Measurements from ENCODE around the gene SUN1.
"Not testable (repeated sequence)": the region's sequence is repeated elsewhere in the genome, so short reads cannot be mapped to it uniquely, and the experiment has no call there.

SUN1 gene, protein sequence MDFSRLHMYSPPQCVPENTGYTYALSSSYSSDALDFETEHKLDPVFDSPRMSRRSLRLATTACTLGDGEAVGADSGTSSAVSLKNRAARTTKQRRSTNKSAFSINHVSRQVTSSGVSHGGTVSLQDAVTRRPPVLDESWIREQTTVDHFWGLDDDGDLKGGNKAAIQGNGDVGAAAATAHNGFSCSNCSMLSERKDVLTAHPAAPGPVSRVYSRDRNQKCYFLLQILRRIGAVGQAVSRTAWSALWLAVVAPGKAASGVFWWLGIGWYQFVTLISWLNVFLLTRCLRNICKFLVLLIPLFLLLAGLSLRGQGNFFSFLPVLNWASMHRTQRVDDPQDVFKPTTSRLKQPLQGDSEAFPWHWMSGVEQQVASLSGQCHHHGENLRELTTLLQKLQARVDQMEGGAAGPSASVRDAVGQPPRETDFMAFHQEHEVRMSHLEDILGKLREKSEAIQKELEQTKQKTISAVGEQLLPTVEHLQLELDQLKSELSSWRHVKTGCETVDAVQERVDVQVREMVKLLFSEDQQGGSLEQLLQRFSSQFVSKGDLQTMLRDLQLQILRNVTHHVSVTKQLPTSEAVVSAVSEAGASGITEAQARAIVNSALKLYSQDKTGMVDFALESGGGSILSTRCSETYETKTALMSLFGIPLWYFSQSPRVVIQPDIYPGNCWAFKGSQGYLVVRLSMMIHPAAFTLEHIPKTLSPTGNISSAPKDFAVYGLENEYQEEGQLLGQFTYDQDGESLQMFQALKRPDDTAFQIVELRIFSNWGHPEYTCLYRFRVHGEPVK

GRCh38 chr7:832167-832967, at the start of gene SUN1:
Gene SUN1, plus strand, starts transcription at chr7:832476. Its CDS starts 49 bp downstream, at chr7:832525.
- in situ Hi-C loops (cut with MboI; ENCODE audit: low sequenced_read_pairs), result no loop called here

- in situ Hi-C loops (cut with MboI; ENCODE audit: low sequenced_read_pairs), result no loop called here
Observed at GRCh38 chr7:782718-783449, 49.4 kb upstream of the SUN1 start.

DNA sequence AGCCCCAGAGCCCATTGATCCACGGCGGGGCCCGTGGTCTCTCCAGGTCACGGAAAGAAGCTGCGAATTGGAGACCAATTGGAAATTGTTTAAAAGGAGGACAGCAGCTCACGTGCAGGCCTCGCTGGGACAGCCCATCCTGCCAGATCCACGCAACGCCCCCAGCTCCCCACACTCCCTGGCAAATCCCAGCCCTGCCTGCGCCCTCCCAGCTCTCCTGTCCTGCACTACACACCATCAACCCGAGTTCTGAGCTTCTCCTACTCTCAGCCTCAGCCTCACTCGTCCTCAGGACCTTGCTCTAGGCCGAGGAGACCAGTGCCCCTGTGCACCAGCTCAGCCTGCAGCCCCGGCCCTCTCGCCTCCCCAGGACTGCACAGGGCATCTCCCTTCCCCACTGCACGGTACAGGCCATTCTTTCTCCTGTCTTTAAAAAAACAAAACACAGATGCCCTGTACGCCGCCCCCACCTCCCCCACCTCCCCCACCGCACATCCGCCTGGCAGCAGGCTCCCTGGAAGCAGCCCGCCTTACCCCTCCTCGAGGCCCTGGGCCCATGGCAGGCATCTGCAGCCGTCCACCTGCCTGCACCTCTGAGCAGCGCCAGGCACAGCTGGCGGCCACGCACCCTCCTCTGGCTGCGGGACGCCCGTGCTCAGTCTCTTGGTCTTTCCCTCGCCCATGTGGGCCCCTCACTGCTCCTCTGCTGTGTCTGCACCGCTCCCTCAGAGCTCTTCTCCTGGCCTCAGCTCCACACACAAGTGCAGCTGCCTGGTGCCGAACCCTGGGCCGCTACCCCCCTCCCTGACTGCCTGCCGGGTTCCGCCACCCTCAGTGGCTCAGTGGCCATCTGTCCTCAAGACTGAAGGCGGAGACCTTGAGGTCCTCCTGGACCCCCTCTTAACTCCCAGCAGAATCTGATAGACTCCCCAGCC, 48.5 kb upstream of the SUN1 start:
- in situ Hi-C loops (cut with MboI; ENCODE audit: low sequenced_read_pairs), result no loop called here

DNA sequence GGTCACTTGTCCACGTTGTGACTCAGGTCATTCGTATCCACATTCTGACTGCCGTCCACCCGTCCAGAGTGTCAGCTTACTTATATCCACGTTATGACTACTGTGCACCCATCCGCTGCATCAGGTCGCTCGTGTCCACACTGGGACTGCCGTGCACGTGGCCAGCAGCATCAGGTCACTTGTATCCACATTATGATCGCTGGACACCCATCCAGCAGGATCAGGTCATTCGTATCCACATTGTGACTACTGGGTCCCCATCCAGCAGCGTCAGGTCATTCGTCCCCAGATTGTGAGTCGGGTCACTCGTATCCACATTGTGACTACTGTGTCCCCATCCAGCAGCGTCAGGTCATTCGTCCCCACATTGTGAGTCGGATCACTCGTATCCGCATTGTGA, 47.3 kb upstream of the SUN1 start:
- in situ Hi-C loops (cut with MboI; ENCODE audit: low sequenced_read_pairs), result no loop called here

DNA sequence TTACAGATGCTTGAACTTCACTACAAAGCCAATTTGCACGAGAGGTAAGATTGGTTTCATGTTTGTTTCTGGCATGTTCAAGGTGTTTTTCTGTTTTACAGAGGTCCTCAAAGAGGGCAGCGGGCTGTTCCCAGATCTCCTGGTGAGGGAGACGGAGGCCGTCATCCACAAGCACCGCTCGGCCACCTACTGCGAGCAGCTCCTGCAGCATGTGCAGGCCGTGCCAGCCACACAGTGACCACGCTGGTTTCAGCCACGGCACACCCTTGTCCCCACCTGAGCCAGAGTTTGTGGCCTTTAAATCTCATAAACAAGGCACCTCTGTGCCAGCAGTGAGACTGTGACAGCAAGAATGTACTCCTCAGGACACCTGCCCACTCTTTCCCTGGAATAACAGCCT, 46.9 kb upstream of the SUN1 start:
- in situ Hi-C loops (cut with MboI; ENCODE audit: low sequenced_read_pairs), result no loop called here

- in situ Hi-C loops (cut with MboI; ENCODE audit: low sequenced_read_pairs), result no loop called here
Observed at GRCh38 chr7:786472-787255, 45.6 kb upstream of the SUN1 start.

- in situ Hi-C loops (cut with MboI; ENCODE audit: low sequenced_read_pairs), result no loop called here
Observed at GRCh38 chr7:787332-788240, 44.7 kb upstream of the SUN1 start.

GRCh38 chr7:791519-791918, 40.8 kb upstream of the SUN1 start:
- in situ Hi-C loops (cut with MboI; ENCODE audit: low sequenced_read_pairs), result no loop called here

DNA sequence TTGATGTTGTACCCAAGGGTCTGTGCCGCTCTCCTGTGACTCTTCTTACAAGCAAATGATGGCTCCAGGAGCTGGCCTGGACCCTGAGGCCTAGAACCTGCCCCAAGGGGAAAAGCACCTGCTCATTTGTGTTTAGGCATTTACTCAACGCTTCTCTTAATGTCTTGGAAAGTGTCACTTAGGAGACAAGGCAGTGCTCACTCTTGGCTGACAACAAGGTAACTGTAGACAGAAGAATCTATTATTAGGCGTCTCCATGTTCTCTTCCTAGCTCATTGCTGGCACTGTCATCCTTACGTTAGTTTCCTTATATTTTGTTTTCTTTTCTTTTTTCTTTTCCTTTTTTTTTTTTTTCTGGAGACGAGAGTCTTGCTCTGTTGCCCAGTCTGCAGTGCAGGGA, 38.1 kb upstream of the SUN1 start:
- in situ Hi-C loops (cut with MboI; ENCODE audit: low sequenced_read_pairs), result no loop called here

DNA sequence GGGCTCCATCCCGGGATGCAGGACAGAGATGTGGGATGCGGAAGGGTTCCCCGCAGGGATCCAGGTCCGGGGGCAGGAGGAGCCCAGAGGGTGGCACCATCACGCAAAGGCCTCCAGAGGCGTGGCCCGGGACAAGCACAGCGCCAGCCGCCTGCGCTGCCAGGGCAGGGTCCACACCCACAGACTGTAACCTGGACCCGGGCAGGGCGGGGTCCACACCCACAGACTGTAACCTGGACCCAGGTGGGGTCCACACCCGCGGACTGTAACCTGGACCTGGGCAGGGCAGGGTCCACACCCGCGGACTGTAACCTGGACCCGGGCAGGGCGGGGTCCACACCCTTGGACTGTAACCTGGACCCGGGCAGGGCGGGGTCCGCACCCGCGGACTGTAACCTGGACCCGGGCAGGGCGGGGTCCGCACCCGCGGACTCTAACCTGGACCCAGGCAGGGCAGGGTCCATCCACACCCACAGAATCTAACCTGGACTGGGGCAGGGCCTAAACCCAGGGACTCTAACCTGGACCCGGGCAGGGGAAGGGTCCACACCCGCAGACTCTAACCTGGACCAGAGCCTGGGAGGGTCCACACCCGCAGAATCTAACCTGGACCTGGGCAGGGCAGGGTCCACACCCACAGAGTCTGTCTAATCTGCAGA, 37.5 kb upstream of the SUN1 start:
- in situ Hi-C loops (cut with MboI; ENCODE audit: low sequenced_read_pairs), result no loop called here

- in situ Hi-C loops (cut with MboI; ENCODE audit: low sequenced_read_pairs), result not testable (repeated sequence)
Observed at GRCh38 chr7:796434-797169, 35.7 kb upstream of the SUN1 start.

DNA sequence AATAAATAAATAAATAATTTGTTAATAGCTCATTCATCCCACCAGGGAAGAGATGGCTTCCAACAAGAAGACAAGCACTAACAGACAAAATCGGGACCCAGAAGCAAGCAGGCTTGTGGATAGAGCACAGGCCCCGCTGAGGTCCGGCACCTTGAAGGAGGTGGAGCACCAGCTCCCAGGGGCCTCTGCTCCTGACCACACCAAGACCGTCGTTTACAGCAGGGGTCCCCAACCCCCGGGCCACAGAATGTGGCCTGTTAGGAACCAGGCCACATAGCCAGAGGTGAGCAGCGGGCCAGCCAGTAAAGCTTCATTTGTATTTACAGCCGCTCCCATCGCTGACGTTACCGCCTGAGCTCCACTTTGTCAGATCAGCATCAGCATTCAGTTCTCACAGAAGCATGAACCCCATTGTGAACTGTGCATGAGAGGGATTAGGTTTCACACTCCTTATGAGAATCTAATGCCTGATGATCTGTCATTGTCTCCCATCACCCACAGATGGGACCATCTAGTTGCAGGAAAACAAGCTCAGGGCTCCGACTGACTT, 33.3 kb upstream of the SUN1 start:
- in situ Hi-C loops (cut with MboI; ENCODE audit: low sequenced_read_pairs), result no loop called here

DNA sequence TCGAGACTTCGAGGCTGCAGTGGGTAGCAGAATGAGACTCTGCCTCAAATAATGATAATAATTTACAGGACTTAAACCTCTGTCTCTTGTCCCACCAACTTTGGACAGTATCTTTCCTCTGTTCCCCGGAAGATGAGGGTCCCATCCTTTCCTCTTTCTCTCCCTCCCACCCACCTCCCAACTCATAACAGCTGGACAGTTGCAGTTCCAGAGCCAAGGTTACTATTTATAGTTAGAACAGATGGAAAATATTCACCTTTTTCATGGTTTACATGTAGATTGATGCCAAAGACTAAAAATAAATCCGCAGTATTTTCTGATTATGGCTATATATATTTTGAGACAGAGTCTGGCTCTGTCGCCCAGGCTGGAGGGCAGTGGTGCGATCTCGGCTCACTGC, 31.6 kb upstream of the SUN1 start:
- in situ Hi-C loops (cut with MboI; ENCODE audit: low sequenced_read_pairs), result no loop called here

DNA sequence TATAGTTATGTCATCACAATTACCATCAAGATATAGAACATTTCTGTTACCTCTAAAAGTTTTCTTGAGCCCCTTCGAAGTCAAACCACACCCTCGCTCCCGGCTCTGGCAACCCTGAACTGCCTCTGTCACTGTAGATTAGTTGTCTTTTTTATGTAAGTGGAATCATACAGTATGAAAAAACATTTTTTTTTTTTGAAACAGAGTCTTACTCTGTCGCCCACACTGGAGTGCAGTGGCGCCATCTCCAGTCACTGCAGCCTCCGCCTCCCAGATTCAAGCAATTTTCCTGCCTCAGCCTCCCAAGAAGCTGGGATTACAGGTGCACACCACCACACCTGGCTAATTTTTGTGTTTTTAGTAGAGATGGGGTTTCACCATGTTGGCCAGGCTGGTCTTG, 30.9 kb upstream of the SUN1 start:
- in situ Hi-C loops (cut with MboI; ENCODE audit: low sequenced_read_pairs), result not testable (repeated sequence)

DNA sequence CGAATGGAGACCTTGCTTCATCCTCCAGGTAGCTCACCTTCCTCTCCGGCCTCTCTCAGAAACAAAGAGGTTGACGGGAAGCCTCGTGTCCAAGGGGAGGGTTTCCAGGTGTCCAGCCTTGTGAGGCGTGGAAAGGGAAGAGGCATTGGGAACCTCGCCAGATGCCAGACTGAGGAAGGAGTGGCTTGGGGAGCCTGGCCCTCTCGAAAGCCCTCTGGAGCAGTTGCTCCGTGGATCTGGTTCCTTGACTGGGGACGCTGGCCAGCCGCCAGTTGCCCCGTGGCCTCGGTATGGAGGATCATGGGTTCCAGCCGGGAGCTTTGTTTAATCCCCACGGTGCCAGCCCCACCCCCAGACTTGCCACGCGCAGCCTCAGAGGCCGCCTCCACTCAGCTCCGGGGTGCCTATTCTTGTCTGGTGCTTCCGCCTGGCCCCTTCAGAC, 30.3 kb upstream of the SUN1 start:
- in situ Hi-C loops (cut with MboI; ENCODE audit: low sequenced_read_pairs), result no loop called here

DNA sequence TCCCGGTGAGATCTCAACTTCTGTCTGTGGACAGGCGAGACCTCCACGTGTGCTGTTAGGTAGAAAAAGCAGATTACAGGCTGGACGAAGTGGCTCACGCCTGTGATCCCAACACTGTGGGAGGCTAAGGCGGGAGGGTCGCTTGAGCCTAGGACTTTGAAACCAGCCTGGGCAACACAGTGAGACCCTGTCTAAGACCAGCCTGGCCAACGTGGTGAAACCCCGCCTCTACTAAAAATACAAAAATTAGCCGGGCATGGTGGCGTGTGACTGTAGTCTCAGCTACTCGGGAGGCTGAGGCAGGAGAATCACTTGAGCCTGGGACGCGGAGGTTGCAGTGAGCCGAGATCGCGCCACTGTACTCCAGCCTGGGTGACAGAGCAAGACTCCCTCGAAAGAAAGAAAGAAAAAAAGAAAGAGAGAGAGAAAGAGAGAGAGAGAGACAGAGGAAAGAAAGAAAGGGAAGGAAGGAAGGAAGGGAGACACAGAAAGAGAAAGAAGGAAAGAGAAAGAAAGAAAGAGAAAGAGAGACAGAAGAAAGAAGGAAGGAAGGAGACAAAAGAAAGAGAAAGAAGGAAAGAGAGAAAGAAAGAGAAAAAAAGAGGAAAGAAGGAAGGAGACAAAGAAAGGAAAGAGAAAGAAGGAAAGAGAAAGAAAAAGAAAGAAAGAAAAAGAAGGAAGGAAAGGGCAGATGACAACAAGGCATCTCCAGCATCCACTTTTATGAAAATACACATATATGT, 29.6 kb upstream of the SUN1 start:
- in situ Hi-C loops (cut with MboI; ENCODE audit: low sequenced_read_pairs), result no loop called here
